ENCODE results near the gene ERBB4.

Gene ERBB4

DNA sequence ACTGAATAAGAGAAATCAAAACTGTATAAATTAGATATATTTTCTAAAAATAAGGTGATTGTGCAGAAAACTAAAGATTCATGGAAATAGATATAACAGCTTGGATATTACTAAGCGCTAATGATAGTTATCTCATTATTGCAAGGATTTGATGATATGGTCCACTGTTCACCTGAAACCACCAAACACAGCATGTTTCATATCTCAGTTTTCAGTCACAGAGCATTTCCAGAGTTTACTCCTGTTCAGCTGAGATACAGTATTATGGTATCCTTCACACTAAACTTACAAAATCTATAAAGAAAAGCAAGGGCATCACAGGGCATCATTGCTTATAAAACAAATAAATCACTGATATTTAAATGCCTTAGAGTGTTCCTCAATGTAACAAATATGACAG, 591.6 kb downstream of the ERBB4 start:
- Histone ChIP-seq H3K27me3 (ENCODE audit: control insufficient read depth in 3 of 3, insufficient read depth in 3 of 3, low read depth in 1 of 3, low read length in 3 of 3) (no peaks in the 10 kb centered on the region), H2BK120ac (ENCODE audit: low read depth, low read length) (no peak overlapping the region), H3K4me2 (ENCODE audit: insufficient read depth, low read length, poor library complexity, severe bottlenecking) (no peak overlapping the region), H4K91ac (ENCODE audit: low read depth, low read length, poor library complexity) (no peak overlapping the region), H3K18ac (ENCODE audit: low read length) (no peak overlapping the region), H3K36me3 (replicated peaks in 1 of 2; ENCODE audit: control insufficient read depth in 2 of 2, insufficient read depth in 2 of 2, low read length in 2 of 2) (no peaks in the 10 kb centered on the region), H2BK15ac (ENCODE audit: low read length) (no peak overlapping the region), H3K27ac (replicated peaks; ENCODE audit: low read length) (no peak overlapping the region), H3K9ac (ENCODE audit: low read depth, low read length, poor library complexity) (no peak overlapping the region), H2AK5ac (ENCODE audit: low read depth, low read length) (no peak overlapping the region), H2AFZ (ENCODE audit: low read length) (no peak overlapping the region), H2BK12ac (ENCODE audit: low read length) (no peak overlapping the region), H3K4ac (ENCODE audit: low read length) (no peak overlapping the region), H2BK5ac (ENCODE audit: low read length) (no peak overlapping the region), H3K79me1 (ENCODE audit: low read depth, low read length) (no peaks in the 10 kb centered on the region), H3K23ac (ENCODE audit: low read depth, low read length, poor library complexity) (no peak overlapping the region), H3K4me3 (ENCODE audit: low read length in 2 of 2) (no peak overlapping the region), H4K8ac (ENCODE audit: low read depth, low read length) (no peak overlapping the region), H3K9me3 (replicated peaks in 1 of 2; ENCODE audit: control insufficient read depth in 2 of 2, insufficient read depth in 1 of 2, low read depth in 1 of 2, low read length in 2 of 2) (no peaks in the 10 kb centered on the region), H3K14ac (ENCODE audit: low read length) (no peak overlapping the region), H3K4me1 (ENCODE audit: control insufficient read depth in 2 of 2, insufficient read depth in 1 of 2, low read depth in 1 of 2, low read length in 2 of 2) (no peaks in the 10 kb centered on the region)
- no peak for DNase-seq (ENCODE audit: low spot score)
- WGBS, 2 donors (ENCODE audit: extremely low coverage in 2 of 2, insufficient read length in 2 of 2, insufficient replicate concordance in 1 of 2), result no CpG with 5 or more reads among the region's 1 CpG

- Histone ChIP-seq H3K79me1 (ENCODE audit: low read depth, low read length) (no peaks in the 10 kb centered on the region), H3K18ac (ENCODE audit: low read length) (no peak overlapping the region), H3K36me3 (replicated peaks in 1 of 2; ENCODE audit: control insufficient read depth in 2 of 2, insufficient read depth in 2 of 2, low read length in 2 of 2) (no peaks in the 10 kb centered on the region), H2BK15ac (ENCODE audit: low read length) (no peak overlapping the region), H3K14ac (ENCODE audit: low read length) (no peak overlapping the region), H4K8ac (ENCODE audit: low read depth, low read length) (no peak overlapping the region), H4K91ac (ENCODE audit: low read depth, low read length, poor library complexity) (no peak overlapping the region), H3K9me3 (replicated peaks in 1 of 2; ENCODE audit: control insufficient read depth in 2 of 2, insufficient read depth in 1 of 2, low read depth in 1 of 2, low read length in 2 of 2) (no peaks in the 10 kb centered on the region), H3K27me3 (ENCODE audit: control insufficient read depth in 3 of 3, insufficient read depth in 3 of 3, low read depth in 1 of 3, low read length in 3 of 3) (no peaks in the 10 kb centered on the region), H2BK120ac (ENCODE audit: low read depth, low read length) (no peak overlapping the region), H3K23ac (ENCODE audit: low read depth, low read length, poor library complexity) (no peak overlapping the region), H2BK12ac (ENCODE audit: low read length) (no peak overlapping the region), H3K4me1 (ENCODE audit: control insufficient read depth in 2 of 2, insufficient read depth in 1 of 2, low read depth in 1 of 2, low read length in 2 of 2) (peaks cover 0 to 7% of the 10 kb centered on the region in 2 donors), H2BK5ac (ENCODE audit: low read length) (no peak overlapping the region), H2AK5ac (ENCODE audit: low read depth, low read length) (no peak overlapping the region), H3K27ac (replicated peaks; ENCODE audit: low read length) (no peak overlapping the region), H3K9ac (ENCODE audit: low read depth, low read length, poor library complexity) (no peak overlapping the region), H3K4me3 (ENCODE audit: low read length in 2 of 2) (no peak overlapping the region), H3K4ac (ENCODE audit: low read length) (no peak overlapping the region), H2AFZ (ENCODE audit: low read length) (no peak overlapping the region), H3K4me2 (ENCODE audit: insufficient read depth, low read length, poor library complexity, severe bottlenecking) (no peak overlapping the region)
- DNase-seq (ENCODE audit: low spot score), result no peak
- no CpG with 5 or more reads among the region's 1 CpG for WGBS, 2 donors (ENCODE audit: extremely low coverage in 2 of 2, insufficient read length in 2 of 2, insufficient replicate concordance in 1 of 2)
Observed at GRCh38 chr2:211944572-211944971, 594.0 kb downstream of the ERBB4 start.

DNA sequence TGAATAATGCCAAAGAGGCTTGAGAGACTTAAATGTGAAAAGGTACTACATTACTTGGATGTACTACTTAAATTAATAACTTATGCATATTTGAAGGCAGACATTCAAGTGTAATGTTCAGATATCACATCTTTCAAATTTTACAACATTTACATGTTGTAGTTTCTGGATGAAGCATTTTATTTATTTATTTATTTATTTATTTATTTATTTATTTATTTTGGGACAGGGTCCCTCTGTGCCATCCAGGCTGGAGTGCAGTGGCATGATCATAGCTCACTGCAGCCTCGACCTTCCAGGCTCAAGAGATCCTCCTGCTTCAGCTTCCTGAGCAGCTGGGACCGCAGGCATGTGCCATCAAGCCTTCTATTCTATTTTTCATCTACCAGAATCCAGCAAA, 596.4 kb downstream of the ERBB4 start:
- Histone ChIP-seq H3K36me3 (replicated peaks in 1 of 2; ENCODE audit: control insufficient read depth in 2 of 2, insufficient read depth in 2 of 2, low read length in 2 of 2) (no peaks in the 10 kb centered on the region), H4K91ac (ENCODE audit: low read depth, low read length, poor library complexity) (no peak overlapping the region), H3K27me3 (ENCODE audit: control insufficient read depth in 3 of 3, insufficient read depth in 3 of 3, low read depth in 1 of 3, low read length in 3 of 3) (no peaks in the 10 kb centered on the region), H3K27ac (replicated peaks; ENCODE audit: low read length) (no peak overlapping the region), H2BK120ac (ENCODE audit: low read depth, low read length) (no peak overlapping the region), H3K4me2 (ENCODE audit: insufficient read depth, low read length, poor library complexity, severe bottlenecking) (no peak overlapping the region), H3K4me3 (ENCODE audit: low read length in 2 of 2) (no peak overlapping the region), H2BK15ac (ENCODE audit: low read length) (no peak overlapping the region), H3K4me1 (ENCODE audit: control insufficient read depth in 2 of 2, insufficient read depth in 1 of 2, low read depth in 1 of 2, low read length in 2 of 2) (peaks cover 0 to 7% of the 10 kb centered on the region in 2 donors), H2AK5ac (ENCODE audit: low read depth, low read length) (no peak overlapping the region), H3K23ac (ENCODE audit: low read depth, low read length, poor library complexity) (no peak overlapping the region), H3K18ac (ENCODE audit: low read length) (no peak overlapping the region), H3K9ac (ENCODE audit: low read depth, low read length, poor library complexity) (no peak overlapping the region), H3K4ac (ENCODE audit: low read length) (no peak overlapping the region), H3K9me3 (replicated peaks in 1 of 2; ENCODE audit: control insufficient read depth in 2 of 2, insufficient read depth in 1 of 2, low read depth in 1 of 2, low read length in 2 of 2) (no peaks in the 10 kb centered on the region), H3K79me1 (ENCODE audit: low read depth, low read length) (no peaks in the 10 kb centered on the region), H2BK12ac (ENCODE audit: low read length) (no peak overlapping the region), H2AFZ (ENCODE audit: low read length) (no peak overlapping the region), H3K14ac (ENCODE audit: low read length) (no peak overlapping the region), H2BK5ac (ENCODE audit: low read length) (no peak overlapping the region), H4K8ac (ENCODE audit: low read depth, low read length) (no peak overlapping the region)
- DNase-seq (ENCODE audit: low spot score), result no peak
- WGBS, 2 donors (ENCODE audit: extremely low coverage in 2 of 2, insufficient read length in 2 of 2, insufficient replicate concordance in 1 of 2), result no CpG with 5 or more reads among the region's 2 CpGs

GRCh38 chr2:211941216-211941747, 597.3 kb downstream of the ERBB4 start:
- H3K18ac ChIP-seq (ENCODE audit: low read length), result no peak overlapping the region
- H2BK120ac ChIP-seq (ENCODE audit: low read depth, low read length), result no peak overlapping the region
- H3K4me1 ChIP-seq (ENCODE audit: control insufficient read depth in 2 of 2, insufficient read depth in 1 of 2, low read depth in 1 of 2, low read length in 2 of 2), result peaks cover 0 to 7% of the 10 kb centered on the region in 2 donors
- no peak overlapping the region for H3K23ac ChIP-seq (ENCODE audit: low read depth, low read length, poor library complexity)
- H3K36me3 ChIP-seq (replicated peaks in 1 of 2; ENCODE audit: control insufficient read depth in 2 of 2, insufficient read depth in 2 of 2, low read length in 2 of 2), result no peaks in the 10 kb centered on the region
- no peak overlapping the region for H4K91ac ChIP-seq (ENCODE audit: low read depth, low read length, poor library complexity)
- no peak overlapping the region for H2AK5ac ChIP-seq (ENCODE audit: low read depth, low read length)
- H2BK12ac ChIP-seq (ENCODE audit: low read length), result no peak overlapping the region
- H3K4me3 ChIP-seq (ENCODE audit: low read length in 2 of 2), result no peak overlapping the region
- H2BK15ac ChIP-seq (ENCODE audit: low read length), result no peak overlapping the region
- H3K27me3 ChIP-seq (ENCODE audit: control insufficient read depth in 3 of 3, insufficient read depth in 3 of 3, low read depth in 1 of 3, low read length in 3 of 3), result no peaks in the 10 kb centered on the region
- H3K79me1 ChIP-seq (ENCODE audit: low read depth, low read length), result no peaks in the 10 kb centered on the region
- H2AFZ ChIP-seq (ENCODE audit: low read length), result no peak overlapping the region
- H3K4me2 ChIP-seq (ENCODE audit: insufficient read depth, low read length, poor library complexity, severe bottlenecking), result no peak overlapping the region
- H3K27ac ChIP-seq (replicated peaks; ENCODE audit: low read length), result no peak overlapping the region
- no peak overlapping the region for H2BK5ac ChIP-seq (ENCODE audit: low read length)
- H3K4ac ChIP-seq (ENCODE audit: low read length), result no peak overlapping the region
- H3K14ac ChIP-seq (ENCODE audit: low read length), result no peak overlapping the region
- H3K9me3 ChIP-seq (replicated peaks in 1 of 2; ENCODE audit: control insufficient read depth in 2 of 2, insufficient read depth in 1 of 2, low read depth in 1 of 2, low read length in 2 of 2), result no peaks in the 10 kb centered on the region
- no peak overlapping the region for H3K9ac ChIP-seq (ENCODE audit: low read depth, low read length, poor library complexity)
- no peak overlapping the region for H4K8ac ChIP-seq (ENCODE audit: low read depth, low read length)
- WGBS, 2 donors (ENCODE audit: extremely low coverage in 2 of 2, insufficient read length in 2 of 2, insufficient replicate concordance in 1 of 2), result no CpG with 5 or more reads among the region's 1 CpG
- DNase-seq (ENCODE audit: low spot score), result no peak

Data from neuronal stem cell (in vitro differentiated cells).